ENCODE measurements around the gene IL16. TPM values are rescaled to one million over a fixed set of nuclear protein-coding genes. Genes with fewer than 3 reads are reported as not detected.
"Not testable (repeated sequence)": the region's sequence is repeated elsewhere in the genome, so short reads cannot be mapped to it uniquely, and the experiment has no call there.

IL16 gene
- total RNA-seq, 1 donor from 2014 or later: not detected

GRCh38 chr15:81346611-81347010, 149.9 kb downstream of the IL16 start:
- no peak for DNase-seq (ENCODE audit: low read depth)
- Histone ChIP-seq H3K4me3 (ENCODE audit: low read depth, low read length) (no peak overlapping the region), H3K36me3 (ENCODE audit: control insufficient read depth, insufficient read depth, low read length) (no peaks in the 10 kb centered on the region), H3K27me3 (ENCODE audit: control insufficient read depth, insufficient read depth, low read length) (no peaks in the 10 kb centered on the region)
- no peak for TF ChIP-seq CTCF (IDR thresholded peaks at IDR 0.05; ENCODE audit: insufficient read depth, low read length, poor library complexity, severe bottlenecking)

DNA sequence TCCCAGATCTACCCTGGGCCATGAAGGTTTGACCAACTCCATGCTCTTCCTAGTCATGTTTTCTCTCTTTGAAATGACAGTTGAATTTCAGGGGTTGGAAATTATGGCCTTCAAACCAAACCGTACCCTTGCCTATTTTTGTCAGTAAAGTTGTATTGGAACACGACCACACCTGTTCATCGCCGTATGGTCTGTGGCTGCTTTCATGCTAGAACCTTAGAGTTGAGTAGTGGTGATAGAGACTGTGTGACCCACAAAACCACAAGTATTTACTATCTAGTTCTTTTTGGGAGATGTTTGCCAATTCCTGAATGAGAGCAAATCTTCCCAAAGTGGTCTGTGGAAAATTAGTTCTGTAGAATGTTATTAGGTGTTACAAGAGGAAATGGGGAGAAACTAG, 151.2 kb downstream of the IL16 start:
- H3K4me3 ChIP-seq (ENCODE audit: low read depth, low read length): no peak overlapping the region
- no peak for TF ChIP-seq CTCF (IDR thresholded peaks at IDR 0.05; ENCODE audit: insufficient read depth, low read length, poor library complexity, severe bottlenecking)
- DNase-seq (ENCODE audit: low read depth): no peak
- no peaks in the 10 kb centered on the region for H3K27me3 ChIP-seq (ENCODE audit: control insufficient read depth, insufficient read depth, low read length)
- H3K36me3 ChIP-seq (ENCODE audit: control insufficient read depth, insufficient read depth, low read length): no peaks in the 10 kb centered on the region

DNA sequence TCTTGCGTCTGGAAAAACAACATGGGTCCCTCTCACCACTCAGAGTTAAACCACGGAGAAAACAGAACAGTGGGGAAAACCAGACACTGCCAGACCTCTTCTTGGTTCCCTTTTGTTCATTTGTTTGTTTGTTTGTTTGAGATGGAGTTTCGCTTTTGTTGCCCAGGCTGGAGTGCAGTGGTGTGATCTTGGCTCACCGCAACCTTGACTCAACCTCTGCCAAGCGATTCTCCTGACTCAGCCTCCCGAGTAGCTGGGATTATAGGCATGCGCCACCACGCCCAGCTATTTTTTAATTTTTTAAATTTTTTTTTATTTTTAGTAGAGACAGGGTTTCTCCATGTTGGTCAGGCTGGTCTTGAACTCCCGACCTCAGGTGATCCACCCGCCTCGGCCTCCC, 152.0 kb downstream of the IL16 start:
- not testable (repeated sequence) for H3K36me3 ChIP-seq (ENCODE audit: control insufficient read depth, insufficient read depth, low read length); DNase-seq (ENCODE audit: low read depth); H3K4me3 ChIP-seq (ENCODE audit: low read depth, low read length); H3K27me3 ChIP-seq (ENCODE audit: control insufficient read depth, insufficient read depth, low read length)

GRCh38 chr15:81349271-81349670, 152.6 kb downstream of the IL16 start:
- DNase-seq (ENCODE audit: low read depth): no peak
- no peak for TF ChIP-seq CTCF (IDR thresholded peaks at IDR 0.05; ENCODE audit: insufficient read depth, low read length, poor library complexity, severe bottlenecking)

DNA sequence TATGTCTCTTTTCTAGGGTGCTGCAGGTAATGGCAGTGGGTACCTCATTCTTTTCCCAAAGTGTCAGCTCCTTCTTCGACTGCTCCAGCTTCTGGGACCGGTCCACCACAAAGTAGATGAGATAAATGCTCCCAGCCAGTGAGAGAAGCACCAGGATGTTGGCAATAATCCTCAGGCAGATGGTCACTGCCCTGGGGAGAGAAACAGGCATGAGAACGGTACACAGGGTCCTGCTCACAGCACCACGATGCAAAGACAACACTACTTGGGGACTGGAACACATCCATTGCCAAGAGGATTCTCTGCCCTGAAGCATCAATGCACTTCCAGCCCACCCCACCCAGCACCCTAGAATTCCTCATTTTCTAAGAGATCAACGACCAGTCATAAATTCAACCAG, 155.0 kb downstream of the IL16 start:
- no peaks in the 10 kb centered on the region for H3K27me3 ChIP-seq (ENCODE audit: control insufficient read depth, insufficient read depth, low read length)
- TF ChIP-seq CTCF (IDR thresholded peaks at IDR 0.05; ENCODE audit: insufficient read depth, low read length, poor library complexity, severe bottlenecking): no peak
- no peak for DNase-seq (ENCODE audit: low read depth)
- H3K4me3 ChIP-seq (ENCODE audit: low read depth, low read length): no peak overlapping the region
- no peaks in the 10 kb centered on the region for H3K36me3 ChIP-seq (ENCODE audit: control insufficient read depth, insufficient read depth, low read length)

More at GRCh38 chr15:81349271-81349670, 152.6 kb downstream of the IL16 start:
- H3K27me3 ChIP-seq (ENCODE audit: control insufficient read depth, insufficient read depth, low read length): no peaks in the 10 kb centered on the region
- no peaks in the 10 kb centered on the region for H3K36me3 ChIP-seq (ENCODE audit: control insufficient read depth, insufficient read depth, low read length)
- H3K4me3 ChIP-seq (ENCODE audit: low read depth, low read length): no peak overlapping the region

DNA sequence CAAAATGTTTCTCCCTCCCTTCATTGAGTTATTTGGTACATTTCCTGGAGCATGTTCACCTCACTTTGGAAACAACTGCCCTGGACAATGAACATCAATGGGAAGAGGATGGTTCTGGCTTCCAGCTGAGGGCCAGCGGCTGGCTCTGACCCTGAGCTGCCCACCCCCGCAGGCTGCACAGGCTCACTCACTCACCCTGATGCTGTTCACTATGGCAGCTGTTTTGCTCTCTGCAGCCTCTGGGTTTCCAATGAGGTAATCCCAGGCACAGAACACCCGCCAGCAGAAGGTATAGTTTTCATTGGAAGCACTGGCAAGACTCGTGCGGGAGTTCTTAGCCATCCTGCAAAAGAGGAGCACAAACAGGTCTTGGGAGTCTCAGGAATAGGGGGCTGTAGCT, 159.6 kb downstream of the IL16 start:
- Histone ChIP-seq H3K4me3 (ENCODE audit: low read depth, low read length) (no peak overlapping the region), H3K27me3 (ENCODE audit: control insufficient read depth, insufficient read depth, low read length) (no peaks in the 10 kb centered on the region), H3K36me3 (ENCODE audit: control insufficient read depth, insufficient read depth, low read length) (no peaks in the 10 kb centered on the region)
- no peak for TF ChIP-seq CTCF (IDR thresholded peaks at IDR 0.05; ENCODE audit: insufficient read depth, low read length, poor library complexity, severe bottlenecking)
- DNase-seq (ENCODE audit: low read depth): no peak

All from kidney epithelial cell (primary cell).